Large intestine (tissue), 3 donors: ENCODE results near the gene LINGO4. TPM values are rescaled to one million over a fixed set of nuclear protein-coding genes. Genes with fewer than 3 reads are reported as not detected.

Source experiments
- DNase-seq, 2 donors: peaks; one replicate each; pipeline versions ENCODE4 v3.0.0 to v3.0.0-alpha.2; 2013
- H3K27ac ChIP-seq: one replicate; pipeline ENCODE4 v1.5.1; 2013; ENCODE audit warnings: low read length
- H3K27me3 ChIP-seq: 2 replicates; pipeline ENCODE4 v1.6.1; 2013; ENCODE audit warnings: low read length; ENCODE audit not compliant: control insufficient read depth, insufficient read depth
- H3K36me3 ChIP-seq: 2 replicates; pipeline ENCODE4 v1.6.1; 2013; ENCODE audit warnings: low read length; ENCODE audit not compliant: control insufficient read depth, insufficient read depth
- H3K4me1 ChIP-seq: one replicate; pipeline ENCODE4 v1.6.1; 2013; ENCODE audit warnings: low read length; ENCODE audit not compliant: control insufficient read depth, insufficient read depth
- H3K4me3 ChIP-seq: one replicate; pipeline ENCODE4 v1.5.1; 2013; ENCODE audit warnings: low read length
- H3K9me3 ChIP-seq: one replicate; pipeline ENCODE4 v1.6.1; 2013; ENCODE audit warnings: mild to moderate bottlenecking, low read depth, low read length, moderate library complexity; ENCODE audit not compliant: control insufficient read depth
- WGBS: methylation state at CpG from one replicate; pipeline ENCODE4 v1.1.5; 2013; ENCODE audit warnings: low lambda C conversion rate; ENCODE audit not compliant: insufficient coverage; 5-methylcytosine and 5-hydroxymethylcytosine counted together
- polyA plus RNA-seq: library from polyadenylated mRNA; unstranded; fragments of 120-200 nt; gene quantifications from one replicate; pipeline ENCODE4 v1.2.1, GENCODE V29; 2013

Gene LINGO4
- polyA plus RNA-seq, 1 donor: 0.81 TPM

DNA sequence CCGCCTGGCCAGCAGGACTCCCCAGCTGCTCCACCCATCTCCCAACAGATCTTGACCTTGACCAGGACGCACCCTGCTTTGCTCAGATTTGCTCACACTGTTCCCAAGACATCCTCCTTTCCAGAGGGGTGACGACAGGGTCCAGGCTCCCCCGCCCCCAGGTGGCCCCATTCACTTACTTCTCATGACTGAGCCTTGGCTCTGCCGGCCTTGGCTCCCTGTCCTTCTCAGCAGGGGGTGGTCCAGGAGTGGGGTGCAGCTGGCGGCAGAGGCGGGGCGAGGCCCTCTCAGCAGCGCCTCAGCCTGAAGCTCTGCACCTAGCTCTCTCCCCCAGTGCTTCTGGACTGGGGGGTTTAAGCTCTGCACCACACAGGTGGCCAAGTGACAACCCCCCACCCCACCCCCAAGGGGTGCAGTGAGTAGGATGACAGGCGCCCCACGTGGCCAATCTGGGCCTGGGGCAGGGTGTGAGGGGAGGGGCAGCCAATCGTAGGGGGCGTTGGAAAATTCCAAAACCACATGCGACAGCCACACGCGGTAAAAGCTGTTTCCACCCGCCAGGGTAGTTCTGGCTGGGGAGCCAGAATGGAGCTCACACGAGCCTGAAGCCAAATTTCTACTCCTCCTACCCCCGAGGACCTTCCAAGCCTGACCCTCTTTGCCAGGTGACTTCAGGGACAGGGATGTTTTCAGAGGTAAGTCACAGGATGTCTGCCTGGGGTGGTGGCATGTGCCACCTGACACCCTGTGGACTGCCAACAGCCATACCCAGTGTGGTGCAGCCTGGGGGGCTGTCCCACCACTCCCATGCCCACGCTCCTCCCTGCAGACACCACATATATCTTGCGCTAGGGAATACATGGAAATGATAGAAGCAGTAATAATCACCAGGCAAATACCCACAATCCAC, 20.8 kb upstream of the LINGO4 start:
- WGBS: no CpG with 5 or more reads among the region's 21 CpGs
- H3K36me3 ChIP-seq: no peaks in the 10 kb centered on the region
- peaks cover 3% of the 10 kb centered on the region for H3K27me3 ChIP-seq
- no peak overlapping the region for H3K4me3 ChIP-seq
- DNase-seq: peak; percentile 80 to 82
- H3K9me3 ChIP-seq: no peaks in the 10 kb centered on the region
- H3K27ac ChIP-seq: no peak overlapping the region
- peaks cover 25% of the 10 kb centered on the region for H3K4me1 ChIP-seq

DNA sequence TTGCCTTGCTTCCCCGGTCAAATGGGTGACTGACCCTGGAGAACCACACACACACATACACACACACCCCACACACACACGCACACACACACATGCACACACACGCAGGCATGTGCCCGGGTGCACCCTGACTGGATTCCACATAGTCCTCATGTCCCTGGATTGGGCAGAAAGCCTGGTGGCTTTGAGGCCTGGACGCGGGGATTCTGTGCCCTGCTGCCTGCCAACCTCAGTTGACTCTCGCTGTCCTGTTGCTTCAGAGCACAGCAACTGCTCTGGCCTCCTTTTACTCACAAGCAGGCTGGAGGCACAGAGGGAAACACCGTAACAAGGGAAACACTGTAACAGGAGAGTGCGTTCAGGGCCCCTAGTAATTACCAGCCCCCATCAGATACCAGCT, 20.0 kb upstream of the LINGO4 start:
- H3K4me3 ChIP-seq: no peak overlapping the region
- no peaks in the 10 kb centered on the region for H3K36me3 ChIP-seq
- no peak for DNase-seq
- no peaks in the 10 kb centered on the region for H3K9me3 ChIP-seq
- H3K4me1 ChIP-seq: peaks cover 21% of the 10 kb centered on the region
- H3K27me3 ChIP-seq: peaks cover 3% of the 10 kb centered on the region
- H3K27ac ChIP-seq: no peak overlapping the region
- no CpG with 5 or more reads among the region's 9 CpGs for WGBS

DNA sequence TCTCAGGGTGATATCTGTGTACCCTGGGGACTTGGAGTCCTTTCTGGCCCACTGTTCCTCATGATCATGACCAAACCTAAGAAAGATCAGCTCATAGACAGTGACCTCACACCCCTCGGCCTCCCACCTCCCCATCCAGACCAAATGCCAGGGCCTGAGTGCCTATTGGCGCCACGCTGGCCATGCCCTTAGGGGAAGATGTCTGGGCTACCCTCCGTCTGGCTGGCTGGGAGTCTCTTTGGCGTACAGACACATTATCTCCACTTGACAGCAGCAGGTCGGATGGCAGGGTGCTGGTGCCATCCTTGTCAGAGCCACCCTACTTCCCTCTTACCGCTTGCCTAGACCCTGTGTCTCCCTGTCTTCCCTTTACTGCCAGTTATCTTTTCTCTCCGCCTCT, 18.0 kb upstream of the LINGO4 start:
- H3K36me3 ChIP-seq: no peaks in the 10 kb centered on the region
- no peak overlapping the region for H3K4me3 ChIP-seq
- H3K9me3 ChIP-seq: no peaks in the 10 kb centered on the region
- H3K4me1 ChIP-seq: peaks cover 13% of the 10 kb centered on the region
- peaks cover 2% of the 10 kb centered on the region for H3K27me3 ChIP-seq
- H3K27ac ChIP-seq: no peak overlapping the region
- WGBS: 60% methylated on average over 1 of the region's 8 CpGs
- DNase-seq: no peak

DNA sequence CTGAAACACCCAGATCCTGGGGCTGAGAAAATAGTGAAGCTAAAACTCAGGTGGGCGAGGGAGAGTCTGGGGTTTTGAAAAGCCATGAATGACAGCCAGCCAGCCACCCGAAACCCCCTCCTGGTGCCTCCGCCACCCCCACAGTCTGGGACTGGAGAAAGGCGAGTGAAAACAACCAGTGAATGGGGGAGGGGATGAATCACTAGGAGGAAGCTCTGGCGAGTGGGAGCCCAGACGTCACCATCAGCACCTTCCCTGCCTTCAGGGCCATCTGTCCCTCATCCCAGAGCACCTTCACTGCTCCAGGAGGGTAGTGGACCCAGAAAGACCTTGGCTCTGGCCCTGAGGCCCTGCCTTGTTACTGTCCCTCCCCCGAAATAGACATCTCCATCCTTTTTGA, 17.2 kb upstream of the LINGO4 start:
- Histone ChIP-seq H3K36me3 (no peaks in the 10 kb centered on the region), H3K27ac (no peak overlapping the region), H3K27me3 (no peaks in the 10 kb centered on the region), H3K4me1 (peaks cover 14% of the 10 kb centered on the region), H3K9me3 (no peaks in the 10 kb centered on the region), H3K4me3 (no peak overlapping the region)
- no CpG with 5 or more reads among the region's 7 CpGs for WGBS
- no peak for DNase-seq

DNA sequence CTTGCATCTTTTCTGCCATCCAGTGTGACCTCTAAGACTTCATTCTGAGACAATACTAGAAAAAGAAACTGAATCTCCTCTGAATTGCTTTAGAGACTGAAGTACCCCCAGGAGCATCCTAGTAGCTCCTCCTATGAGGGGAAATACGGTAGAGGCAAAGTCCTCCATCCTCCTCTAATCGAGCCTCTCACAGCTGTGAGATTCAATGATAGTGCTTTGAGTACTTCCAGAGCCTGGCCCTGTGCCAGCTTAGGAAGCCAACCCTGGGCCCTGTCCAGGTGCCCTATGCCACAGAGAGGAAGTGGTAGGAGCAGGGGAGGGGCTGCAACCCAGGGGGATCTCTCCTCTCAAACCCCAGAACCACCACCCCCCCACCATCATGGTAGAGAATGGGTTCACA, 15.7 kb upstream of the LINGO4 start:
- Histone ChIP-seq H3K36me3 (no peaks in the 10 kb centered on the region), H3K4me3 (no peak overlapping the region), H3K9me3 (no peaks in the 10 kb centered on the region), H3K27me3 (no peaks in the 10 kb centered on the region), H3K27ac (no peak overlapping the region), H3K4me1 (peaks cover 16% of the 10 kb centered on the region)
- DNase-seq: peak in 1 of 2 donors; percentile 47
- WGBS: no CpG with 5 or more reads among the region's 2 CpGs

DNA sequence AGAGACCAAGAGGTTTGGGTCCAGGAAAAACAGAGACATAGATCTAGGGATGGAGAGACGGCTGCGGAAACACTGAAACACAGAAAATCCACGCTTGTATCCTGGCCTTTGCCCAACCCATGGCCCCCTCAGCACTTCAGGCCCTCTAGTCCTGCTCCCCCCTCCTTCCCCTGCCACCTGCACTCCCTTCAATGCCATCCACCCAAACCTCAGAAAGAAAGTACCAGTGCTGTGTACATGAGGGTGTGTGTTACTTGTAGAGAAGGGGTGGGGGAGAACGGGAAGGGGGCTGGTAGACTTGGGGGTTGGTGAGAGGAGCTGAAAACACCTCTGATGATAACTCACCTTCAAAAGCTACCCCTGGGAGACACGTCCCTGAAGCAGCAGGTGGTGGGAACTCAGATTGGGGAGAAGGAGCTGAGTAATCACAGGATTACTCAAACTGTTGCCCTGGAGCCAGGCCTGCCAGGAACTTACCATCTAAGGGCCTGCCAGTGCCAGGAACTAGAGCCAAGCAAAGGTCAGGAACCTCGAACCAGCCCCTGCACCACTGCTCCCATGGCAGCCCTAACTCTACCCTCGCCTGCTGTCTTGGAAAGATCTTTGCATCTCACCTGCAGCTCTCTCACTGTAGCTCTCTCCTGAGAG, 14.9 kb upstream of the LINGO4 start:
- H3K27me3 ChIP-seq: no peaks in the 10 kb centered on the region
- no peaks in the 10 kb centered on the region for H3K9me3 ChIP-seq
- no CpG with 5 or more reads among the region's 7 CpGs for WGBS
- DNase-seq: no peak
- no peak overlapping the region for H3K27ac ChIP-seq
- H3K4me3 ChIP-seq: no peak overlapping the region
- no peaks in the 10 kb centered on the region for H3K36me3 ChIP-seq
- peaks cover 9% of the 10 kb centered on the region for H3K4me1 ChIP-seq

DNA sequence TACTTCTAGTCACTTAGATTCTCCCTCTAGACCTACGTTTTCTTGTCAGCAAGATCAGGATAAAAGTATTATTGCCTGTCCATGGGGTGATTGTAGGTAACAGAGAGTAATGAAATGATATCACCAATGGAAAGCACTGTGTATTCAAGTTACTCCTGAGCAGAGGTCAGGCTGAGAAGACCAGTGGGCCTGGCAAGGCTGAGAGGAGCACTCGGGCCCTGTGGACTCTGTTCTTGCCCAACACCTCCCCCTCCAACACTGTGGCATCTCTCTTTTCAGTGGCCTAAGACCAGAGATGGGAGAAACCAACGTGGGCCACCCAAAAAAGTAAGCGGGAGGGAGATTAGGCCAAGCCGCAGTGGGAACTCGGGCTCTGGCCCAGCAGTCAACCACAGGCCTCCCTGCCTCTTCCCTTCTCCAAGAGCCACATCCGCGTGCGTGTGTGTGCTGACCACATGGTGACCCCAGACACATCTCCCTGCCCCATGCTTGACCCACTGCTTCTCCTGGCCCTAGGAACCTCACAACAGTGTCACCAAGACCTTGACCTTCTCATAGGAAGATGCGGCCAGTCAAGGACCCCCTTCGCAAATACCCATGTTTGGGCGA, 14.1 kb upstream of the LINGO4 start:
- no peak overlapping the region for H3K4me3 ChIP-seq
- WGBS: no CpG with 5 or more reads among the region's 12 CpGs
- H3K9me3 ChIP-seq: no peaks in the 10 kb centered on the region
- peaks cover 8% of the 10 kb centered on the region for H3K4me1 ChIP-seq
- no peaks in the 10 kb centered on the region for H3K27me3 ChIP-seq
- H3K36me3 ChIP-seq: no peaks in the 10 kb centered on the region
- no peak for DNase-seq
- H3K27ac ChIP-seq: no peak overlapping the region

DNA sequence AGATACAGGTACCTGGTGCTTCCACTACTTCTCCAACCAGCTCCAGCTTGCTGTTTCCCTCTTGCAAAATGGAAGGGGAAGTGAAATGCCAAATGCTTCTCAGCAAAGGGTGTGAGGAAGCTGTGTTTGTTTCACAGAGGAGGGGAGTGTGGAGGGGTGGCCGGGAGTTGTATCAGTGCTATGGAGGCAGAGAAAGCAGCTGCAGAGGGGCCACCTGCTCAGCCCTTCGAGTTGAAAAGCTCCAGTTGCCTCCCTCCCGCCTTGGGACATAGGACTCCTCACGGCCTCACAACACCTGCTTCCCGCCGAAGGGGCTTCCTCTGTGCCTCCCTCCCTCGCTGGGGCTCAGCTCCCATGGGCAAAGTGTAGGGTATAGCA, 12.1 kb upstream of the LINGO4 start:
- H3K36me3 ChIP-seq: no peaks in the 10 kb centered on the region
- no peaks in the 10 kb centered on the region for H3K27me3 ChIP-seq
- no peak overlapping the region for H3K4me3 ChIP-seq
- H3K27ac ChIP-seq: no peak overlapping the region
- no CpG with 5 or more reads among the region's 7 CpGs for WGBS
- DNase-seq: no peak
- H3K9me3 ChIP-seq: no peaks in the 10 kb centered on the region
- peaks cover 8% of the 10 kb centered on the region for H3K4me1 ChIP-seq

DNA sequence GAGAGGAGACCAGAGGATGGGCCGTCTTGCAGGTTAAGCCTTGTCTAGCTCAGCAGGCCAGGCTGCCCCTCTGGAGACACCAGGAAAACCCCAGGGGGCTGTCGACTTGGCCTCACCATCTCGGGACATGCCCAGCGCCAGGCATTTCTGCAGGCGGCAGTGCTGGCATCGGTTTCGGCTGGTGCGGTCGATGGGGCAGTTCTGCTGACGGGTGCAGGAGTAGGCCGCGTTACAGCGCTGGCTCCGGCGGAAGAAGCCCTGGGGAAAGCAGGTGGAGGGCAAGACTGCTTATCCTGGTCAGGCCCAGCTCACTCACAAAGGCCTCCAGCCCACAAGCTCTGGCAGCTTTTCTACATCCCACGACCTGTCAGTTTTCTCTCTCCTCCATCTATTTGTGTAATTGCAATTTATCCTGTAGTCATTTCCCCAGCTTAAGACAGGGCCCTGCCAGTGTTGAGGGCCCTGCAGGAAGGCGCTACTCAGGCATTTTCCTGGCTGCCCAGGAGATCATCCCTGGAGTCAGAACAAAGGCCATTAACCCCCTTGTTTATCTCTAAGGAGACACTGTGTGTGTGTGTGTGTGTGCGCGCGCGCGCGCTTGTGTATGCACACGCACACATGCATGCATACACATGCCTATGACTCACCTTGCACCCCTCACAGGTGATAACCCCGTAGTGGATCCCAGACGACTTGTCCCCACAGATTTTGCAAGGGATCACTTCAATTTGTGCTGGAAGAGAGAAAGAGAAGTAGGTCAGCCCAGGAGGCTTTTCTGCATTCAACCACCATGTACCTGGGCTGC, 11.5 kb upstream of the LINGO4 start:
- Histone ChIP-seq H3K4me3 (no peak overlapping the region), H3K4me1 (peaks cover 8% of the 10 kb centered on the region), H3K27ac (no peak overlapping the region), H3K9me3 (no peaks in the 10 kb centered on the region), H3K27me3 (no peaks in the 10 kb centered on the region), H3K36me3 (no peaks in the 10 kb centered on the region)
- no CpG with 5 or more reads among the region's 26 CpGs for WGBS
- peak; percentile 67 to 86 for DNase-seq

DNA sequence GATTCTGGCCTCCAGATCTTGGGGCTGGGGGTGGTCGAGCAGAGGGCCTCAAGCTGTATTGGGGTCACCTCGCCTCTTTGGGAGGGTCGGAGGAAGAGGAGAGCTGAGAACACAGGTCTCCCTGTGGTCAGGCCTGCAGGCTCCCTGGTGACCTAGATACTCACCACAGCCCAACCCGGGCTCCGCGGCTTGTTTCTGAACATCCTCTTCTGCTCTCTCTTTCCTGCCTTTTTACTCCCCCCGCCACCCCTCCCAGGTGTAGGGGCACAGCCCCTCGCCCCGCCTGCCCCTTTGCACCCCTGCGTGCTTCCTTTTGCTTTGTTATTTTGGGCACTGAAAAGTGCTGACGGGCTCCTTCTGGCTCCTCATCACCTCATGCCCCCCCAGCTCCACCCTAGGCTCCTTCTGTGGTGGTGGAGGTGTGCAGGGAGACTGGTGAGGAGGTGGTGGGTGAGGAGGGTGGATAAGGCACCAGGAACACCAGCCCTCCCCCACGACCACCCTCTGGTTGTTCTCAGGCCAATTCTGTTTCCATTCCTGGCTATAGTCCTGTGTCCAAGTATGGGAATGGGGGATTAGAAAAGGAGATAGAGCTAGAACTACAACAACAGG, 10.6 kb upstream of the LINGO4 start:
- DNase-seq: no peak
- WGBS: no CpG with 5 or more reads among the region's 12 CpGs
- no peaks in the 10 kb centered on the region for H3K27me3 ChIP-seq
- H3K36me3 ChIP-seq: no peaks in the 10 kb centered on the region
- no peaks in the 10 kb centered on the region for H3K9me3 ChIP-seq
- no peak overlapping the region for H3K27ac ChIP-seq
- no peak overlapping the region for H3K4me3 ChIP-seq
- H3K4me1 ChIP-seq: peaks cover 8% of the 10 kb centered on the region
